AG04450 (cell line): ENCODE measurements around the gene EPB41L2. TPM values are rescaled to one million over a fixed set of nuclear protein-coding genes. Genes with fewer than 3 reads are reported as not detected.

Experiments
- CTCF ChIA-PET: fragments of 300-600, 350-600 bp; formaldehyde crosslinking; extraction: SDS; loops from one replicate; lab custom pipeline; 2022; ENCODE audit warnings: antibody characterized with exemption, inconsistent platforms; lab: Charles Lee
- POLR2A ChIA-PET: fragments of 350-600 bp; formaldehyde crosslinking; extraction: SDS; loops from one replicate; lab custom pipeline; 2021; ENCODE audit warnings: antibody characterized with exemption, inconsistent platforms; lab: Yijun Ruan, JAX
- DNase-seq: peaks from one replicate; pipeline ENCODE4 v3.0.0-alpha.2; 2011; ENCODE audit warnings: low read depth, low spot score
- H3K27ac ChIP-seq: one replicate; pipeline ENCODE4 v1.5.1; 2012; ENCODE audit warnings: low read depth, low read length, control low read depth
- H3K27me3 ChIP-seq: one replicate; pipeline ENCODE4 v1.6.0; 2012; ENCODE audit warnings: low read length; ENCODE audit not compliant: control insufficient read depth, insufficient read depth
- H3K4me3 ChIP-seq: 2 replicates; pipeline ENCODE4 v1.5.1; 2011; ENCODE audit warnings: mild to moderate bottlenecking, low read depth, low read length, control low read depth
- H3K9me3 ChIP-seq: 2 replicates; pipeline ENCODE4 v1.5.1; 2012; ENCODE audit warnings: low read length; ENCODE audit not compliant: control insufficient read depth, insufficient read depth
- polyA plus RNA-seq: library from polyadenylated mRNA; depleted of rRNA; stranded (reverse); fragments of >200 nt; gene quantifications from 2 replicates; pipeline ENCODE4 v1.2.3, GENCODE V29; 2011
- TF ChIP-seq, protein P1 (sequence below): IDR thresholded peaks from 2 replicates; pipeline ENCODE4 v1.5.1; 2011; ENCODE audit warnings: low read depth, low read length, control low read depth, inconsistent platforms

EPB41L2 gene
- polyA plus RNA-seq, 1 experiment = 165 TPM

DNA sequence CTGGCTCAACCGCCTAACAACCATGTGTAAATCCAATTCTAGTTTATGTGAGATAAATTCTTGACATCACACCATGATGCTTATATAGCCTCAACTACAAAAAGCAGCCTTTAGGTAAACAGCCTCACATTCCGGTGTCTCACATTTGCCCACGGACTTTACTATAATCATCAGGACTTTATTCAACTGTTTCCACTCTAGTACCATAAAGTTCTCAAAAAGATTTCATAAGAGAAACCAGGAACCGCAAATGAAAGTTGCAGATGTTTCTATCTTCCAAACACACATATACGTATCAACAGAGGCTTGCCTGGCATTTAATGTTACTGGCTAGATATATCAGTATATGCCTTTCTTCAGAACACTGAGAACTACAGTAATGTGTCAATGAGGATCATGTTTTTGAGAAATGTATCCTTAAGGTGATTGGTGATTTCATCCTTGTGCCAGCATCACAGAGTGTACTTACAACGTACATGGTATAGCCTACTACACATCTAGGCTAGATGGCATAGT is 80.0 kb downstream of the EPB41L2 start:
- DNase-seq = no peak
- Histone ChIP-seq H3K27ac (no peak overlapping the region), H3K4me3 (no peak overlapping the region), H3K9me3 (peaks cover 7% of the 10 kb centered on the region; the same call in 1 of the 2 replicates), H3K27me3 (no peaks in the 10 kb centered on the region)
- POLR2A ChIA-PET = no interaction called here
- TF ChIP-seq, protein P1, sequence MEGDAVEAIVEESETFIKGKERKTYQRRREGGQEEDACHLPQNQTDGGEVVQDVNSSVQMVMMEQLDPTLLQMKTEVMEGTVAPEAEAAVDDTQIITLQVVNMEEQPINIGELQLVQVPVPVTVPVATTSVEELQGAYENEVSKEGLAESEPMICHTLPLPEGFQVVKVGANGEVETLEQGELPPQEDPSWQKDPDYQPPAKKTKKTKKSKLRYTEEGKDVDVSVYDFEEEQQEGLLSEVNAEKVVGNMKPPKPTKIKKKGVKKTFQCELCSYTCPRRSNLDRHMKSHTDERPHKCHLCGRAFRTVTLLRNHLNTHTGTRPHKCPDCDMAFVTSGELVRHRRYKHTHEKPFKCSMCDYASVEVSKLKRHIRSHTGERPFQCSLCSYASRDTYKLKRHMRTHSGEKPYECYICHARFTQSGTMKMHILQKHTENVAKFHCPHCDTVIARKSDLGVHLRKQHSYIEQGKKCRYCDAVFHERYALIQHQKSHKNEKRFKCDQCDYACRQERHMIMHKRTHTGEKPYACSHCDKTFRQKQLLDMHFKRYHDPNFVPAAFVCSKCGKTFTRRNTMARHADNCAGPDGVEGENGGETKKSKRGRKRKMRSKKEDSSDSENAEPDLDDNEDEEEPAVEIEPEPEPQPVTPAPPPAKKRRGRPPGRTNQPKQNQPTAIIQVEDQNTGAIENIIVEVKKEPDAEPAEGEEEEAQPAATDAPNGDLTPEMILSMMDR = no peak
- CTCF ChIA-PET = no interaction called here

- ChIA-PET CTCF (interaction anchor here (1.0 to 1.3 kb wide), 2 partner anchors 14 to 97 kb away, joined by 3 to 5 read pairs; no protein-coding TSS in a partner anchor), POLR2A (interaction anchor here (0.6 to 1.3 kb wide), 2 partner anchors 9 to 53 kb away, joined by 4 read pairs; no protein-coding TSS in a partner anchor)
- DNase-seq = no peak
- no peaks in the 10 kb centered on the region for H3K27me3 ChIP-seq
- TF ChIP-seq, protein P1 = no peak
- peaks cover 7% of the 10 kb centered on the region; the same call in 1 of the 2 replicates for H3K9me3 ChIP-seq
- no peak overlapping the region for H3K4me3 ChIP-seq
- no peak overlapping the region for H3K27ac ChIP-seq
Measured at GRCh38 chr6:130982135-130982534, 80.9 kb downstream of the EPB41L2 start.

DNA sequence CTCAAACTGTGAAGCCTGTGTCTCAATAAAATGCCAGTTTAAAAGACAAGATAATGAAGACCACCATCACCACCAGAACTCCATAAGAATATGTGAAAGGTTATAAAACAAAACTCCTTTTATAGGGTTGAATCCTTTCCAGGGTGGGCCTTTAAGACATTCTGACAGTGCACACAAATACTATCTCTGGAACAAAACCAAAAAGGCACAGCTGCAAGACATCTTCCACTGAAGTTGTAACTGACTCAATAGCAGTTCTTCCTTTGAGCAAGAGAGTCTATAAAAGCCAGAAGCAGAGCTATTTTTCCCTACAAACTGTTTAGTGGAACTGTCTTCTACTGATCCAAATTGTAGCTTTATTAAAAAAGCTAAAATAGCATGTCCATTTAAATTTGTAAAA is 81.6 kb downstream of the EPB41L2 start:
- Histone ChIP-seq H3K9me3 (peaks cover 7% of the 10 kb centered on the region; the same call in 1 of the 2 replicates), H3K27ac (no peak overlapping the region), H3K4me3 (no peak overlapping the region), H3K27me3 (no peaks in the 10 kb centered on the region)
- POLR2A ChIA-PET = interaction anchor here (0.6 to 1.3 kb wide), 2 partner anchors 10 to 53 kb away, joined by 4 read pairs; no protein-coding TSS in a partner anchor
- TF ChIP-seq, protein P1 = no peak
- peak; percentile 58 for DNase-seq
- CTCF ChIA-PET = interaction anchor here (1.0 to 1.3 kb wide), 3 partner anchors 14 to 97 kb away, joined by 3 to 5 read pairs (median 3); no protein-coding TSS in a partner anchor

DNA sequence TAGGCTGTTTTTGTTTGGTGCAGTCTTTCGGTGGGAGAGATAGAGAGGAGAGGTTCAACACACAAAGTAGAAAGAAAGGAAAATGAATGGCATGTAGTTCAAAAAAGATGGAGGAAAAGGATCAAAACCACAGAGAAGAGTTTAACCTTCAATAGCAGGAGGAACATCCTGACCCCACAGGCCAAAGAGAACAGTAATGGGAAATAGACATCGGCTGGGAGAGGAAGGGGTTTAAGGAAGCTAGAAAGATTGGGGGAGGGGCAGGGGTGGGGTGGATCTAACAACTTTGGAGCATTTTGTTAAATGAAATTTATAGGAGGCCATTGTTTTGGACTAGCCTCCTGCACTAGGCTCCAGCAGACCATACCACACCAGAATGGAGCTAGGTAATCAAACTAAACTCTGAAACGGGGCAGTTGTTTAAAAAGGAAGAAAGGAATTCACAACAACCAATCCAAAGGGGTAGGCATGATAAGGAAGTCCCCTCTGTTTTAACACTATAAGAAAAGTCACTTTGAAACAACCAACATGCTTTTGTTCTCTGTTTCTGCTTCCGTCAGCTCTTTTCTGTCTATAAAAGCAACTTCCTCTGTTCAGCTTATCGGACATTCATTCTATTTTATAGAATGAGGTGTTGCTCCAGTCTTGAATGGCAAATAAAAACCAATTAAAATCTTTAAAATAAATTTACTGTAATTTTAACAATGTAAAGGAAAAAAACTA is 82.6 kb downstream of the EPB41L2 start:
- TF ChIP-seq, protein P1 = no peak
- CTCF ChIA-PET = interaction anchor here (1.0 kb wide), 1 partner anchor 15 kb away, joined by 3 read pairs; no protein-coding TSS in a partner anchor
- POLR2A ChIA-PET = interaction anchor here (1.3 kb wide), 1 partner anchor 52 kb away, joined by 4 read pairs; no protein-coding TSS in a partner anchor
- H3K27me3 ChIP-seq = no peaks in the 10 kb centered on the region
- DNase-seq = no peak
- H3K27ac ChIP-seq = no peak overlapping the region
- peaks cover 7% of the 10 kb centered on the region; the same call in 1 of the 2 replicates for H3K9me3 ChIP-seq
- no peak overlapping the region for H3K4me3 ChIP-seq
